Lower lobe of right lung (tissue), 2 donors: Measurements from ENCODE around the gene PTPRT. TPM values are rescaled to one million over a fixed set of nuclear protein-coding genes. Genes with fewer than 3 reads are reported as not detected.
A peak's percentile ranks its signal among the peaks of the same experiment; 100 is the strongest.

Experiments used
- ATAC-seq, 2 donors: fragments of 200-7000 bp; cut with Tn5 transposase; one replicate each; pipeline ENCODE4 v1.9.1; 2020 to 2022; ENCODE audit warnings: mild to moderate bottlenecking in 2 of 2, moderate library complexity in 2 of 2
- DNase-seq: peaks from one replicate; pipeline ENCODE4 v3.0.0-alpha.2; 2020
- H3K27ac ChIP-seq: fragments of 200-600 bp; one replicate; pipeline ENCODE4 v1.8.0; 2022
- H3K27me3 ChIP-seq: fragments of 200-600 bp; one replicate; pipeline ENCODE4 v1.8.0; 2022; ENCODE audit warnings: low read depth
- H3K36me3 ChIP-seq: fragments of 200-600 bp; one replicate; pipeline ENCODE4 v1.8.0; 2022; ENCODE audit warnings: mild to moderate bottlenecking
- H3K4me1 ChIP-seq: fragments of 200-600 bp; one replicate; pipeline ENCODE4 v1.8.0; 2022
- H3K4me3 ChIP-seq: fragments of 200-600 bp; one replicate; pipeline ENCODE4 v1.8.0; 2022; ENCODE audit warnings: mild to moderate bottlenecking
- H3K9me3 ChIP-seq: fragments of 200-600 bp; one replicate; pipeline ENCODE4 v1.8.0; 2022
- CTCF ChIP-seq: fragments of 200-600 bp; IDR thresholded peaks from one replicate; pipeline ENCODE4 v1.8.0; 2022; ENCODE audit warnings: antibody characterized with exemption, mild to moderate bottlenecking
- intact Hi-C: fragments of 100-400 bp; cut with DNase I; formaldehyde crosslinking; loops from one replicate; pipeline ENCODE4 v1.11.0; 2022
- total RNA-seq: library from RNA; stranded (reverse); fragmentation: NEBNext Ultra II Directional; extraction: Animal tissue kit (Norgen Biotek cat#: 25700); gene quantifications from one replicate; pipeline ENCODE4 v1.2.1, GENCODE V29; 2021
- donor health status: DM: no; HTN: yes; CAD: no; lungs with severe emphysema.

Gene PTPRT
- total RNA-seq, 1 donor from 2014 or later, result 8.0 TPM

GRCh38 chr20:42085366-42085765 is 1104.3 kb downstream of the PTPRT start:
- no peak overlapping the region for H3K4me3 ChIP-seq
- no peak for TF ChIP-seq CTCF
- no peaks in the 10 kb centered on the region for H3K36me3 ChIP-seq
- DNase-seq (no peak), ATAC-seq (no peak)
- H3K27ac ChIP-seq, result no peak overlapping the region
- H3K4me1 ChIP-seq, result no peaks in the 10 kb centered on the region
- H3K27me3 ChIP-seq, result no peaks in the 10 kb centered on the region
- H3K9me3 ChIP-seq, result no peaks in the 10 kb centered on the region
- intact Hi-C loops, result no loop called here

DNA sequence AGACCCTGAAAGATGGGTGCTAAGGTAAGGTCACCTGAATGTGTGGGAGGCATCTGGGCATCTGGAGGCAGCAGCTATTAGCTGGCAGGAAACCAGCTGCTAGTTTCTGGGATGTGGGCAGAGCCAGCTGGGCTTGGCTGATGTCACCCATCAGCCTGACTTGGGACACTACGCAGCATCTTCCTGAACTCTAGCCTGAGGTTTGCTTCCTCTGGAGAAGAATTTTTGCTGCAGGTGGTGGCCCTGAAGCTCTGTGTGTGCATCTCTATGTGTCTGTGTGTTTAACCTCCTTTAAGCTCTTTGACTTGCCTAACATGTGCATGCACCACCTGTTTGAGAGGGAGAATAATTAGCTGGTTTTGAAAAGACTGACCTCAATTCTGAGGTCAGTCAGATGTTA is 1106.4 kb downstream of the PTPRT start:
- Histone ChIP-seq H3K27ac (no peak overlapping the region), H3K9me3 (no peaks in the 10 kb centered on the region), H3K36me3 (no peaks in the 10 kb centered on the region), H3K4me1 (no peaks in the 10 kb centered on the region), H3K27me3 (no peaks in the 10 kb centered on the region), H3K4me3 (no peak overlapping the region)
- intact Hi-C loops, result no loop called here
- DNase-seq, result no peak
- TF ChIP-seq CTCF, result no peak
- ATAC-seq, result no peak

DNA sequence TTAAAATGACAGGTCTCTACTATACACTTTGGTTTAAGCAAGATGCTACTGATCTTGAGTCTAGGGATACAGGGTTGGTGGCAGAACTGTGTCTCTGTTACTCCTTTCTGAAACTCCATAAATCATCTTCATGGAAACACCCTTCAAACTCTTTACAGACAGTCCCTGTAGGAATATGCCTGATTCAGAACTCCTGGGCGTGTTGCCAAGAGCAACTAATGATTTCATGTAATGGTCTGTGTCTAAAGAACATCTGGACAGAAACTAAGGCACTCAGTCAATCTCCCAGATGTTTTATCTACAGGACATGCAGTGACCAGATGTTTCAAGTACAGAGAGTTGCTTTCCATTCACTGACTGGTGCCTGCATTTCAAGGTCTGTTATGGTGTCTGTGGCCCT is 1107.1 kb downstream of the PTPRT start:
- Histone ChIP-seq H3K9me3 (no peaks in the 10 kb centered on the region), H3K4me3 (no peak overlapping the region), H3K27ac (no peak overlapping the region), H3K4me1 (no peaks in the 10 kb centered on the region), H3K27me3 (no peaks in the 10 kb centered on the region), H3K36me3 (no peaks in the 10 kb centered on the region)
- ATAC-seq (no peak), DNase-seq (no peak)
- intact Hi-C loops, result no loop called here
- TF ChIP-seq CTCF, result no peak

DNA sequence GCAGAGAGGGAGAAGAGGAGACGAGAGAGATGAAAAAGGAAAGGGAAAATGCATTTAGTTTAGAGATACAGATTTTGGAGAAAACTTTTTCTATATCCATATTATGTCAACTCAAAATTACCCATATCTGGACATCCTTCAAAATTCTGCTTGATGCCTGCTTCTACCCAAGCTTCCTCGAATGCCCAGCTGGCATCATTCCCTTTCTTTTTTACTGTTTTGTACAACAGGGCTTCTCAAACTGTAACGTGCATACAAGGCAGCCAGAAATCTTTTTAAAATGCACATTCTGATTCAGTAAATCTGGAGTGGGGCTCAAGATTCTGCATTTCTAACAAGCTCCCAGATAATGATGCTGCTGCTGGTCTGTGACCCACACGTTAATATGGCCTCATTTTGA is 1108.8 kb downstream of the PTPRT start:
- DNase-seq (no peak), ATAC-seq (no peak)
- H3K27me3 ChIP-seq, result no peaks in the 10 kb centered on the region
- no peaks in the 10 kb centered on the region for H3K9me3 ChIP-seq
- intact Hi-C loops, result no loop called here
- H3K4me1 ChIP-seq, result no peaks in the 10 kb centered on the region
- TF ChIP-seq CTCF, result no peak
- no peak overlapping the region for H3K4me3 ChIP-seq
- H3K27ac ChIP-seq, result no peak overlapping the region
- H3K36me3 ChIP-seq, result no peaks in the 10 kb centered on the region

GRCh38 chr20:42074944-42075343 is 1114.8 kb downstream of the PTPRT start:
- Histone ChIP-seq H3K4me1 (no peaks in the 10 kb centered on the region), H3K27ac (no peak overlapping the region), H3K4me3 (no peak overlapping the region), H3K9me3 (no peaks in the 10 kb centered on the region), H3K27me3 (no peaks in the 10 kb centered on the region), H3K36me3 (no peaks in the 10 kb centered on the region)
- intact Hi-C loops, result no loop called here
- DNase-seq (no peak), ATAC-seq (peak in 1 of 2 donors; percentile 57)
- TF ChIP-seq CTCF, result no peak

DNA sequence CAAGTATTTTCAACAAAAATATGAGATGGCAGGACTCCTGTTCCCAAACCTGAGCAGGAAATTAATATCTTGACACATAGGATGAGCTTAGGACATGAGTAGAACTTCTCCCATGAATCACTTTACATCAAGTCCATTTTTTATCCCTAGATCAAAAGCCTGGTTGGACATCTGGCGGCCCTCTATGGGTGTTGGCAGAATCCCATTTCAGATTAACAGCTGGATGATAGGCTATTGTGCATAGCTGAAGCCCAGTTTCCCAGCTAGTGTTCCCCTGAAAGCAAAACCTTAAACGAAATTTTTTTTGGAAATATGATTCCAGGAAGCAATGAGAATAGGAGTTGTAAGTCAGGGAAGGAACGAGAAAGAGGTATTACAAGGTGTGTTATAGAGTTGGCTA is 1122.1 kb downstream of the PTPRT start:
- DNase-seq (no peak), ATAC-seq (no peak)
- intact Hi-C loops, result no loop called here
- no peak overlapping the region for H3K4me3 ChIP-seq
- no peak for TF ChIP-seq CTCF
- no peaks in the 10 kb centered on the region for H3K9me3 ChIP-seq
- no peaks in the 10 kb centered on the region for H3K36me3 ChIP-seq
- H3K27ac ChIP-seq, result no peak overlapping the region
- H3K4me1 ChIP-seq, result no peaks in the 10 kb centered on the region
- no peaks in the 10 kb centered on the region for H3K27me3 ChIP-seq
